HG03457 (cell line): ENCODE data around the gene HIF1A.
A peak's percentile ranks its signal among the peaks of the same experiment; 100 is the strongest.
"Not testable (repeated sequence)": the region's sequence is repeated elsewhere in the genome, so short reads cannot be mapped to it uniquely, and the experiment has no call there.

ENCODE experiments used
- ATAC-seq: cut with Tn5 transposase; IDR thresholded peaks from one replicate; pipeline ENCODE4 v1.9.1; 2021; ENCODE audit warnings: moderate number of reproducible peaks; ENCODE audit not compliant: unreplicated experiment

The HIF1A gene

GRCh38 chr14:61694830-61695694, at the start of gene HIF1A:
Gene HIF1A, plus strand, starts transcription at chr14:61695513. Its CDS starts 292 bp downstream, at chr14:61695805.
- ATAC-seq: peak; percentile 92

GRCh38 chr14:61646366-61647116, 48.8 kb upstream of the HIF1A start:
- ATAC-seq: no peak

- no peak for ATAC-seq
Measured at GRCh38 chr14:61647704-61648103, 47.6 kb upstream of the HIF1A start.

GRCh38 chr14:61648377-61648776, 46.9 kb upstream of the HIF1A start:
- no peak for ATAC-seq

GRCh38 chr14:61649283-61649682, 46.0 kb upstream of the HIF1A start:
- ATAC-seq: no peak

GRCh38 chr14:61651355-61651754, 44.0 kb upstream of the HIF1A start:
- ATAC-seq: no peak

GRCh38 chr14:61652526-61653262, 42.6 kb upstream of the HIF1A start:
- ATAC-seq: no peak

GRCh38 chr14:61653507-61653906, 41.8 kb upstream of the HIF1A start:
- no peak for ATAC-seq

GRCh38 chr14:61654026-61654425, 41.3 kb upstream of the HIF1A start:
- no peak for ATAC-seq

GRCh38 chr14:61655777-61656176, 39.5 kb upstream of the HIF1A start:
- ATAC-seq: no peak

GRCh38 chr14:61656341-61656740, 39.0 kb upstream of the HIF1A start:
- ATAC-seq: no peak

- ATAC-seq: not testable (repeated sequence)
Measured at GRCh38 chr14:61658111-61658510, 37.2 kb upstream of the HIF1A start.

GRCh38 chr14:61659582-61659981, 35.7 kb upstream of the HIF1A start:
- ATAC-seq: no peak

GRCh38 chr14:61661471-61662400, 33.6 kb upstream of the HIF1A start:
- ATAC-seq: peak; percentile 28

- ATAC-seq: peak; percentile 79
Measured at GRCh38 chr14:61662437-61663311, 32.6 kb upstream of the HIF1A start.

GRCh38 chr14:61663312-61663979, 31.9 kb upstream of the HIF1A start:
- ATAC-seq: no peak

GRCh38 chr14:61668282-61668681, 27.0 kb upstream of the HIF1A start:
- ATAC-seq: no peak

- peak; percentile 3 for ATAC-seq
Measured at GRCh38 chr14:61670576-61670975, 24.7 kb upstream of the HIF1A start.

GRCh38 chr14:61671082-61671481, 24.2 kb upstream of the HIF1A start:
- ATAC-seq: peak; percentile 76
